ENCODE data around the gene MARCOL.

MARCOL gene

GRCh38 chr5:148290271-148291195 lies 52.2 kb downstream of the MARCOL start:
- in situ Hi-C loops (cut with MboI; ENCODE audit: low pct_unique_long_range_greater_than_20kb, low sequenced_read_pairs, unreplicated experiment): no loop called here
- TF ChIP-seq CTCF (IDR thresholded peaks at IDR 0.05; ENCODE audit: extremely low read depth, insufficient read depth, missing control alignments): peak; percentile 51
- DNase-seq (ENCODE audit: low spot score): peak; percentile 5

All from GM13977 (cell line).